ENCODE measurements around the gene SIPA1L2. TPM values are rescaled to one million over a fixed set of nuclear protein-coding genes. Genes with fewer than 3 reads are reported as not detected.

Gene SIPA1L2
- total and polyA plus RNA-seq, 2 of the 13 experiments (the other 11 are each of a cell fraction or from before 2014, with no cell fraction given): 0.03 TPM; not detected in 1

DNA sequence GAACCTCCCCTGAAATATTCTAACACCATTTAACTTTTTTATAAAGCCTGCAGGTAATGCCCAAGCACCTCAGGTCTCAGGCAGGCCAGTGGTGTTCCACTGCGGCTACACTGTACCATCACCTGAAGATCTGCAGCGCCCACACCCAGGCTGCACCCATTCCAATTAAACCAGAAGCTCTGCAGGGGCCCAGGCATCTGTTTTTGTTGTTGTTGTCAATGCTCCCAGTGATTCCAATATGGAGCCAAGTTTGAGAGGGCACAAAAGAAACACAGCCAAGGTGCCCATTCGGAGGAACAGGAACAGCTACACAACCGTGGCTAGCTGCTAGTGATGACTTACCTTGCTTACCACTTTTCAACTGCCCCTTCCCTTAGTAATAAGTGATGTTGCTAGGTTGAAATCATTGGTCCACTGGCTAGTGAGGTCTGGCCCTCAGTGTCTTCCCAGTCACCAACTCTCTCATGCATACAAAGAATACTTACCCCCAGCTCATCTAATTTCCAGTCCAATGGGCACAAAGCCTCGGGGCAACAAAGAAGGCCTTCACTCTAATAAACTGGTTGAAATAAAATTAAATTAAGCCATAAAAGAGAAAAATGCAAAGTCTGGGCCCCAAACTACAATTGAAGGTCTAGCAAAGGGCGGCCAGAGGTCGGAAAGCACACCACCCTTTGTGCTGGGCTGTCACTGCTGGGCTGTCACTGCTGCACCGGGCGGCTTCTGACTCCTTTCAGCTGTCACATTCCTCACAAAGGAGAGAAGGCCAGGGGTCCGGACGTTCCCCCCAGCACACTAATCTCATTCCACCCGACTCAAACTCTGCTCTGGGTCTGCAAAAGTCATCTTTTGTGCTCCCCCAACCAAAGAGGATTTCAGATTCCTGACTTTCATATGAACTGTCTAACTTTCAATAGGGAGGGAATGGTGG, 34.9 kb downstream of the SIPA1L2 start (continued):
- TF ChIP-seq, protein P1, sequence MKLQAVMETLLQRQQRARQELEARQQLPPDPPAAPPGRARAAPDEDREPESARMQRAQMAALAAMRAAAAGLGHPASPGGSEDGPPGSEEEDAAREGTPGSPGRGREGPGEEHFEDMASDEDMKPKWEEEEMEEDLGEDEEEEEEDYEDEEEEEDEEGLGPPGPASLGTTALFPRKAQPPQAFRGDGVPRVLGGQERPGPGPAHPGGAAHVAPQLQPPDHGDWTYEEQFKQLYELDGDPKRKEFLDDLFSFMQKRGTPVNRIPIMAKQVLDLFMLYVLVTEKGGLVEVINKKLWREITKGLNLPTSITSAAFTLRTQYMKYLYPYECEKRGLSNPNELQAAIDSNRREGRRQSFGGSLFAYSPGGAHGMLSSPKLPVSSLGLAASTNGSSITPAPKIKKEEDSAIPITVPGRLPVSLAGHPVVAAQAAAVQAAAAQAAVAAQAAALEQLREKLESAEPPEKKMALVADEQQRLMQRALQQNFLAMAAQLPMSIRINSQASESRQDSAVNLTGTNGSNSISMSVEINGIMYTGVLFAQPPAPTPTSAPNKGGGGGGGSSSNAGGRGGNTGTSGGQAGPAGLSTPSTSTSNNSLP (IDR thresholded peaks at IDR 0.05; ENCODE audit: low read depth, low read length): no peak
- no peak for TF ChIP-seq SP5 (CRISPR knock-in tag; IDR thresholded peaks at IDR 0.05; ENCODE audit: borderline replicate concordance, low read depth)
- no peak for TF ChIP-seq ZNF263 (CRISPR knock-in tag; IDR thresholded peaks at IDR 0.05)
- no peak for TF ChIP-seq ATAD3A (CRISPR knock-in tag; IDR thresholded peaks at IDR 0.05)
- no peak for TF ChIP-seq TARDBP (CRISPR knock-in tag; IDR thresholded peaks at IDR 0.05)
- TF ChIP-seq, protein P2, sequence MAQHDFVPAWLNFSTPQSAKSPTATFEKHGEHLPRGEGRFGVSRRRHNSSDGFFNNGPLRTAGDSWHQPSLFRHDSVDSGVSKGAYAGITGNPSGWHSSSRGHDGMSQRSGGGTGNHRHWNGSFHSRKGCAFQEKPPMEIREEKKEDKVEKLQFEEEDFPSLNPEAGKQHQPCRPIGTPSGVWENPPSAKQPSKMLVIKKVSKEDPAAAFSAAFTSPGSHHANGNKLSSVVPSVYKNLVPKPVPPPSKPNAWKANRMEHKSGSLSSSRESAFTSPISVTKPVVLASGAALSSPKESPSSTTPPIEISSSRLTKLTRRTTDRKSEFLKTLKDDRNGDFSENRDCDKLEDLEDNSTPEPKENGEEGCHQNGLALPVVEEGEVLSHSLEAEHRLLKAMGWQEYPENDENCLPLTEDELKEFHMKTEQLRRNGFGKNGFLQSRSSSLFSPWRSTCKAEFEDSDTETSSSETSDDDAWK (CRISPR knock-in tag; IDR thresholded peaks at IDR 0.05): no peak
- TF ChIP-seq, protein P3, sequence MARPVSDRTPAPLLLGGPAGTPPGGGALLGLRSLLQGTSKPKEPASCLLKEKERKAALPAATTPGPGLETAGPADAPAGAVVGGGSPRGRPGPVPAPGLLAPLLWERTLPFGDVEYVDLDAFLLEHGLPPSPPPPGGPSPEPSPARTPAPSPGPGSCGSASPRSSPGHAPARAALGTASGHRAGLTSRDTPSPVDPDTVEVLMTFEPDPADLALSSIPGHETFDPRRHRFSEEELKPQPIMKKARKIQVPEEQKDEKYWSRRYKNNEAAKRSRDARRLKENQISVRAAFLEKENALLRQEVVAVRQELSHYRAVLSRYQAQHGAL (CRISPR knock-in tag; IDR thresholded peaks at IDR 0.05; ENCODE audit: not compliant biosample characterization): no peak
- TF ChIP-seq NBN (conservative IDR thresholded peaks at IDR 0.05): no peak
- TF ChIP-seq, protein P4, sequence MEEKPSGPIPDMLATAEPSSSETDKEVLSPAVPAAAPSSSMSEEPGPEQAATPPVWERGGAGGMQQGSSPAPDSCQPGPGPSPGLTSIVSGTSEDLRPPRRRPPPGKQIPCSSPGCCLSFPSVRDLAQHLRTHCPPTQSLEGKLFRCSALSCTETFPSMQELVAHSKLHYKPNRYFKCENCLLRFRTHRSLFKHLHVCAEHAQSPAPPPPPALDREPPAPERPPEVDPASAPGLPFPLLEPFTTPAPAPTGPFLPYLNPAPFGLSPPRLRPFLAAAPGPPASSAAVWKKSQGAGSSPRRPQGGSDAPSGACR (CRISPR knock-in tag; IDR thresholded peaks at IDR 0.05): no peak
- TF ChIP-seq MTF2 (CRISPR knock-in tag; IDR thresholded peaks at IDR 0.05; ENCODE audit: borderline replicate concordance): no peak
